Mesothelial cell of epicardium (in vitro differentiated cells): ENCODE measurements around the gene CST8. TPM values are rescaled to one million over a fixed set of nuclear protein-coding genes. Genes with fewer than 3 reads are reported as not detected.

Experiments
- DNase-seq, 2 experiments: peaks; one replicate each; pipeline ENCODE4 v3.0.0; 2021; ENCODE audit warnings: low spot score in 2 of 2; ENCODE audit not compliant: unreplicated experiment in 2 of 2
- H3K27ac Mint-ChIP-seq: 2 replicates; pipeline ENCODE4 v1.8.0; 2021; ENCODE audit warnings: mixed read lengths
- H3K27me3 Mint-ChIP-seq: 2 replicates; pipeline ENCODE4 v1.8.0; 2021; ENCODE audit warnings: low read depth, mixed read lengths
- H3K36me3 Mint-ChIP-seq: 2 replicates; pipeline ENCODE4 v1.8.0; 2021; ENCODE audit warnings: mixed read lengths
- H3K4me1 Mint-ChIP-seq: 2 replicates; pipeline ENCODE4 v1.8.0; 2021; ENCODE audit warnings: mixed read lengths
- H3K4me3 Mint-ChIP-seq: 2 replicates; pipeline ENCODE4 v1.8.0; 2021; ENCODE audit warnings: mild to moderate bottlenecking, moderate library complexity, mixed read lengths
- H3K9me3 Mint-ChIP-seq: 2 replicates; pipeline ENCODE4 v1.8.0; 2021; ENCODE audit warnings: mixed read lengths
- CTCF ChIP-seq: fragments of 200-600 bp; sonication (generic); IDR thresholded peaks from one replicate; pipeline ENCODE4 v1.5.0; 2021; ENCODE audit warnings: antibody characterized with exemption; ENCODE audit not compliant: unreplicated experiment
- total RNA-seq: library from RNA; stranded (reverse); gene quantifications from 3 replicates; pipeline ENCODE4 v1.2.1, GENCODE V29; 2021

CST8 gene
- total RNA-seq, 1 donor from 2014 or later, result not detected

- H3K27ac Mint-ChIP-seq, result no peak overlapping the region
- no peak overlapping the region for H3K4me3 Mint-ChIP-seq
- H3K36me3 Mint-ChIP-seq, result no peaks in the 10 kb centered on the region
- no peaks in the 10 kb centered on the region for H3K9me3 Mint-ChIP-seq
- DNase-seq, result no peak
- no peaks in the 10 kb centered on the region for H3K4me1 Mint-ChIP-seq
- no peaks in the 10 kb centered on the region for H3K27me3 Mint-ChIP-seq
- no peak for TF ChIP-seq CTCF
Measured at GRCh38 chr20:23515250-23515939, 24.5 kb downstream of the CST8 start.

- DNase-seq, result no peak
- TF ChIP-seq CTCF, result no peak
- H3K4me3 Mint-ChIP-seq, result no peak overlapping the region
- H3K9me3 Mint-ChIP-seq, result no peaks in the 10 kb centered on the region
- H3K27me3 Mint-ChIP-seq, result no peaks in the 10 kb centered on the region
- no peaks in the 10 kb centered on the region for H3K36me3 Mint-ChIP-seq
- H3K4me1 Mint-ChIP-seq, result no peaks in the 10 kb centered on the region
- H3K27ac Mint-ChIP-seq, result no peak overlapping the region
Measured at GRCh38 chr20:23517719-23518118, 26.8 kb downstream of the CST8 start.

GRCh38 chr20:23519556-23519955, 28.6 kb downstream of the CST8 start:
- TF ChIP-seq CTCF, result no peak
- H3K27ac Mint-ChIP-seq, result no peak overlapping the region
- H3K36me3 Mint-ChIP-seq, result no peaks in the 10 kb centered on the region
- H3K27me3 Mint-ChIP-seq, result peaks cover 2% of the 10 kb centered on the region
- no peaks in the 10 kb centered on the region for H3K9me3 Mint-ChIP-seq
- no peak overlapping the region for H3K4me3 Mint-ChIP-seq
- no peak for DNase-seq
- no peaks in the 10 kb centered on the region for H3K4me1 Mint-ChIP-seq

GRCh38 chr20:23520185-23520584, 29.3 kb downstream of the CST8 start:
- no peak overlapping the region for H3K27ac Mint-ChIP-seq
- no peaks in the 10 kb centered on the region for H3K36me3 Mint-ChIP-seq
- no peaks in the 10 kb centered on the region for H3K9me3 Mint-ChIP-seq
- no peak for DNase-seq
- H3K4me3 Mint-ChIP-seq, result no peak overlapping the region
- no peaks in the 10 kb centered on the region for H3K4me1 Mint-ChIP-seq
- no peak for TF ChIP-seq CTCF
- H3K27me3 Mint-ChIP-seq, result peaks cover 2% of the 10 kb centered on the region

- Mint-ChIP-seq H3K9me3 (peaks cover 10% of the 10 kb centered on the region), H3K27me3 (peaks cover 2% of the 10 kb centered on the region), H3K36me3 (no peaks in the 10 kb centered on the region), H3K4me3 (no peak overlapping the region), H3K27ac (no peak overlapping the region), H3K4me1 (no peaks in the 10 kb centered on the region)
- no peak for DNase-seq
- no peak for TF ChIP-seq CTCF
Measured at GRCh38 chr20:23524146-23524545, 33.2 kb downstream of the CST8 start.
